Heart left ventricle (tissue), 13 donors: ENCODE measurements around the gene ITPR2.

ENCODE experiments used
- POLR2A ChIP-seq, 2 donors: fragments of 450-650 bp; IDR thresholded peaks; one replicate each; pipeline ENCODE4 v1.6.1; 2017; ENCODE audit warnings: antibody characterized with exemption in 2 of 2, mild to moderate bottlenecking in 2 of 2, moderate library complexity in 2 of 2
- TF ChIP-seq, protein P1 (sequence below), 12 donors: fragments of 200-600 bp; sonication (generic) in 4 of 12; IDR thresholded peaks; one replicate each; pipeline versions ENCODE4 v1.5.0 to v1.8.0; 2018 to 2022; ENCODE audit warnings: antibody characterized with exemption in 12 of 12, mild to moderate bottlenecking in 5 of 12
- donor health status: ischemic (EF 13 %, LVEDD 7.1; RV severe dilation, severe dysfunction).
- donor health status: DM: no; HTN: yes; CAD: no.
- donor health status: DM: no; HTN: no; CAD: no.
- donor health status: ischemic (EF 25% LVEDD 6.9; RV normal size, moderate dysfunction).
- donor health status: ischemic (EF 25% LVEDD 5.7; RV mildly dilated, moderate dysfunction).
- donor health status: ischemic (EF 35%, LVEDD 5.7; RV mildly dilated, moderate dysfunction).
- donor health status: nonischemic (EF 11% LVEDD 7.7; RV severe dilation, severe dysfunction).
- donor health status: DM: yes; HTN: yes; CAD: no.
- donor health status: PGD.
- donor health status: ischemic (EF 29% LVEDD 5.4; RV normal size, mild dysfunction).
- donor health status: nonischemic (EF 23%, LVEDD 6.1; RV moderate dilation, normal function).

GRCh38 chr12:26378711-26379110 lies 454.3 kb downstream of the ITPR2 start:
- TF ChIP-seq, protein P1, sequence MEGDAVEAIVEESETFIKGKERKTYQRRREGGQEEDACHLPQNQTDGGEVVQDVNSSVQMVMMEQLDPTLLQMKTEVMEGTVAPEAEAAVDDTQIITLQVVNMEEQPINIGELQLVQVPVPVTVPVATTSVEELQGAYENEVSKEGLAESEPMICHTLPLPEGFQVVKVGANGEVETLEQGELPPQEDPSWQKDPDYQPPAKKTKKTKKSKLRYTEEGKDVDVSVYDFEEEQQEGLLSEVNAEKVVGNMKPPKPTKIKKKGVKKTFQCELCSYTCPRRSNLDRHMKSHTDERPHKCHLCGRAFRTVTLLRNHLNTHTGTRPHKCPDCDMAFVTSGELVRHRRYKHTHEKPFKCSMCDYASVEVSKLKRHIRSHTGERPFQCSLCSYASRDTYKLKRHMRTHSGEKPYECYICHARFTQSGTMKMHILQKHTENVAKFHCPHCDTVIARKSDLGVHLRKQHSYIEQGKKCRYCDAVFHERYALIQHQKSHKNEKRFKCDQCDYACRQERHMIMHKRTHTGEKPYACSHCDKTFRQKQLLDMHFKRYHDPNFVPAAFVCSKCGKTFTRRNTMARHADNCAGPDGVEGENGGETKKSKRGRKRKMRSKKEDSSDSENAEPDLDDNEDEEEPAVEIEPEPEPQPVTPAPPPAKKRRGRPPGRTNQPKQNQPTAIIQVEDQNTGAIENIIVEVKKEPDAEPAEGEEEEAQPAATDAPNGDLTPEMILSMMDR (IDR thresholded peaks at IDR 0.05): no peak
- no peak for TF ChIP-seq POLR2A (IDR thresholded peaks at IDR 0.05)
